H9 (cell line): Measurements from ENCODE around the gene CCDC182. TPM values are rescaled to one million over a fixed set of nuclear protein-coding genes. Genes with fewer than 3 reads are reported as not detected.

ENCODE experiments used
- DNase-seq: peaks from one replicate; pipeline ENCODE4 v3.0.0-alpha.2; 2017
- H2AFZ ChIP-seq: one replicate; pipeline ENCODE4 v1.6.1; 2013; ENCODE audit warnings: mild to moderate bottlenecking, low read length, control low read depth, moderate library complexity
- H2AK5ac ChIP-seq: 2 replicates; pipeline ENCODE4 v1.6.1; 2013; ENCODE audit warnings: low read length, control low read depth, mixed read lengths; ENCODE audit not compliant: insufficient read length
- H2BK120ac ChIP-seq: one replicate; pipeline ENCODE4 v1.6.1; 2013; ENCODE audit warnings: low read depth, mild to moderate bottlenecking, low read length, control low read depth, inconsistent platforms; ENCODE audit not compliant: poor library complexity, severe bottlenecking
- H2BK12ac ChIP-seq: 2 replicates; pipeline ENCODE4 v1.6.1; 2013; ENCODE audit warnings: low read length, control low read depth, mixed read lengths, low read depth; ENCODE audit not compliant: insufficient read length
- H2BK15ac ChIP-seq: 2 replicates; pipeline ENCODE4 v1.6.1; 2013; ENCODE audit warnings: low read depth, low read length, control low read depth
- H2BK20ac ChIP-seq: one replicate; pipeline ENCODE4 v1.6.1; 2013; ENCODE audit warnings: low read depth, mild to moderate bottlenecking, low read length, control low read depth, inconsistent platforms; ENCODE audit not compliant: poor library complexity, severe bottlenecking
- H2BK5ac ChIP-seq: 2 replicates; pipeline ENCODE4 v1.6.1; 2013; ENCODE audit warnings: low read length, control low read depth, mixed read lengths; ENCODE audit not compliant: insufficient read length
- H3K14ac ChIP-seq: 2 replicates; pipeline ENCODE4 v1.6.1; 2013; ENCODE audit warnings: low read length, control low read depth; ENCODE audit not compliant: insufficient read depth
- H3K18ac ChIP-seq: 2 replicates; pipeline ENCODE4 v1.6.1; 2013; ENCODE audit warnings: low read depth, mild to moderate bottlenecking, mixed read lengths, low read length, control low read depth; ENCODE audit not compliant: insufficient read length
- H3K23ac ChIP-seq: 2 replicates; pipeline ENCODE4 v1.6.1; 2013; ENCODE audit warnings: low read length, control low read depth, mixed read lengths, low read depth; ENCODE audit not compliant: insufficient read length
- H3K23me2 ChIP-seq: 2 replicates; pipeline ENCODE4 v1.6.1; 2013; ENCODE audit warnings: low read depth, mild to moderate bottlenecking, mixed read lengths, low read length, control low read depth; ENCODE audit not compliant: insufficient read length, poor library complexity, severe bottlenecking
- H3K27ac ChIP-seq: 2 replicates; pipeline ENCODE4 v1.5.1; 2013; ENCODE audit warnings: low read length, control low read depth, mixed read lengths, low read depth; ENCODE audit not compliant: insufficient read length
- H3K27me3 ChIP-seq: 2 replicates; pipeline ENCODE4 v1.6.1; 2013; ENCODE audit warnings: low read length, control low read depth, inconsistent platforms; ENCODE audit not compliant: insufficient read depth
- H3K4ac ChIP-seq: 2 replicates; pipeline ENCODE4 v1.6.1; 2013; ENCODE audit warnings: low read depth, mild to moderate bottlenecking, control low read depth, inconsistent platforms, low read length, moderate library complexity
- H3K4me1 ChIP-seq: 2 replicates; pipeline ENCODE4 v1.6.1; 2013; ENCODE audit warnings: low read length, control low read depth, inconsistent platforms; ENCODE audit not compliant: insufficient read depth
- H3K4me2 ChIP-seq: 2 replicates; pipeline ENCODE4 v1.6.1; 2013; ENCODE audit warnings: low read length, control low read depth, mixed read lengths; ENCODE audit not compliant: insufficient read length, insufficient read depth
- H3K56ac ChIP-seq: 2 replicates; pipeline ENCODE4 v1.6.1; 2013; ENCODE audit warnings: low read depth, mild to moderate bottlenecking, mixed read lengths, low read length, control low read depth; ENCODE audit not compliant: insufficient read length
- H3K79me1 ChIP-seq: 2 replicates; pipeline ENCODE4 v1.6.1; 2013; ENCODE audit warnings: low read depth, mild to moderate bottlenecking, moderate library complexity, low read length, control low read depth, inconsistent platforms; ENCODE audit not compliant: insufficient read depth, poor library complexity, severe bottlenecking
- H3K79me2 ChIP-seq: 2 replicates; pipeline ENCODE4 v1.6.1; 2013; ENCODE audit warnings: low read length, control low read depth, inconsistent platforms; ENCODE audit not compliant: insufficient read depth
- H3K9ac ChIP-seq: 2 replicates; pipeline ENCODE4 v1.6.1; 2013; ENCODE audit warnings: low read length, control low read depth, mixed read lengths; ENCODE audit not compliant: insufficient read length; ENCODE audit errors: extremely low read depth
- H3K9me3 ChIP-seq: one replicate; pipeline ENCODE4 v1.6.1; 2013; ENCODE audit warnings: low read depth, low read length, inconsistent platforms; ENCODE audit not compliant: control insufficient read depth
- H3T11ph ChIP-seq: one replicate; pipeline ENCODE4 v1.6.1; 2013; ENCODE audit warnings: mild to moderate bottlenecking, low read length, control low read depth, inconsistent platforms
- H4K20me1 ChIP-seq: one replicate; pipeline ENCODE4 v1.6.1; 2013; ENCODE audit not compliant: control insufficient read depth, insufficient read length, insufficient read depth
- H4K5ac ChIP-seq: 2 replicates; pipeline ENCODE4 v1.6.1; 2013; ENCODE audit warnings: low read depth, mild to moderate bottlenecking, mixed read lengths, low read length, control low read depth; ENCODE audit not compliant: insufficient read length
- H4K8ac ChIP-seq: replicated peaks from 2 replicates; pipeline ENCODE4 v1.6.1; 2013; ENCODE audit warnings: low read length, control low read depth, mixed read lengths, low read depth; ENCODE audit not compliant: insufficient read length
- H4K91ac ChIP-seq: 2 replicates; pipeline ENCODE4 v1.6.1; 2013; ENCODE audit warnings: low read depth, mild to moderate bottlenecking, moderate library complexity, mixed read lengths, low read length, control low read depth; ENCODE audit not compliant: insufficient read length
- H3K27ac Mint-ChIP-seq, 3 experiments: 2 replicates in 2 of 3; 3 replicates in 1 of 3; pipeline ENCODE4 v1.8.0; 2020 to 2021; ENCODE audit warnings: mixed read lengths in 3 of 3, mild to moderate bottlenecking in 1 of 3, moderate library complexity in 1 of 3
- H3K27me3 Mint-ChIP-seq: 2 replicates; pipeline ENCODE4 v1.8.0; 2021; ENCODE audit warnings: low read depth, mild to moderate bottlenecking, moderate library complexity, mixed read lengths
- H3K36me3 Mint-ChIP-seq, 3 experiments: 2 replicates in 2 of 3; 3 replicates in 1 of 3; pipeline ENCODE4 v1.8.0; 2020 to 2021; ENCODE audit warnings: low read depth in 3 of 3, mixed read lengths in 3 of 3; ENCODE audit not compliant: insufficient read depth in 1 of 3
- H3K4me1 Mint-ChIP-seq, 2 experiments: 2 replicates each; pipeline ENCODE4 v1.8.0; 2020; ENCODE audit warnings: mixed read lengths in 2 of 2
- H3K4me3 Mint-ChIP-seq, 2 experiments: 2 replicates in 1 of 2; 3 replicates in 1 of 2; pipeline ENCODE4 v1.8.0; 2020 to 2021; ENCODE audit warnings: mild to moderate bottlenecking in 2 of 2, mixed read lengths in 2 of 2, moderate library complexity in 1 of 2
- H3K9me3 Mint-ChIP-seq, 2 experiments: 2 replicates in 1 of 2; 3 replicates in 1 of 2; pipeline ENCODE4 v1.8.0; 2020; ENCODE audit warnings: mild to moderate bottlenecking in 2 of 2, mixed read lengths in 2 of 2, moderate library complexity in 1 of 2
- CTCF ChIP-seq: fragments of 200-600 bp; sonication (generic); conservative IDR thresholded peaks from 3 replicates; pipeline ENCODE4 v1.8.0; 2021; ENCODE audit warnings: antibody characterized with exemption, mild to moderate bottlenecking
- WGBS: extraction: QIAGEN DNeasy Blood & Tissue Kit; methylation state at CpG from one replicate; pipeline ENCODE4 v1.1.7; 2013; ENCODE audit warnings: missing lambda C conversion rate, low lambda C conversion rate, mixed read lengths; ENCODE audit not compliant: insufficient read length; ENCODE audit errors: extremely low coverage; 5-methylcytosine and 5-hydroxymethylcytosine counted together
- total RNA-seq: library from RNA; stranded (reverse); gene quantifications from 2 replicates; pipeline ENCODE4 v1.2.1, GENCODE V29; 2021

The CCDC182 gene
- total RNA-seq, 1 experiment from 2014 or later = not detected

GRCh38 chr17:57724729-57725125, 20.4 kb downstream of the CCDC182 start:
- no peak overlapping the region for H3K9ac ChIP-seq
- no peak for TF ChIP-seq CTCF

More at GRCh38 chr17:57724729-57725125, 20.4 kb downstream of the CCDC182 start:
- H4K8ac ChIP-seq = no peak overlapping the region
- no peak overlapping the region for H4K5ac ChIP-seq
- no peak overlapping the region for H3K56ac ChIP-seq
- no peak overlapping the region for H3K27ac ChIP-seq
- H2AFZ ChIP-seq = no peak overlapping the region
- no peak overlapping the region for H2BK15ac ChIP-seq
- no peaks in the 10 kb centered on the region for H3K23me2 ChIP-seq
- H2BK12ac ChIP-seq = no peak overlapping the region
- no peak overlapping the region for H2AK5ac ChIP-seq
- H3K27me3 Mint-ChIP-seq = peaks cover 11% of the 10 kb centered on the region
- H3K9me3 ChIP-seq = no peaks in the 10 kb centered on the region
- H3K36me3 Mint-ChIP-seq = no peaks in the 10 kb centered on the region
- no peak overlapping the region for H3K23ac ChIP-seq
- H3K9me3 Mint-ChIP-seq = no peaks in the 10 kb centered on the region
- H4K91ac ChIP-seq = no peak overlapping the region
- no peaks in the 10 kb centered on the region for H3K79me1 ChIP-seq
- no peaks in the 10 kb centered on the region for H3K27me3 ChIP-seq
- no peak overlapping the region for H2BK20ac ChIP-seq
- H3K27ac Mint-ChIP-seq = no peak overlapping the region
- no peak overlapping the region for H3K4me2 ChIP-seq
- no peak overlapping the region for H3K14ac ChIP-seq
- H3K18ac ChIP-seq = no peak overlapping the region
- no peak overlapping the region for H3T11ph ChIP-seq
- H2BK120ac ChIP-seq = no peak overlapping the region
- H4K20me1 ChIP-seq = no peaks in the 10 kb centered on the region
- no peak for DNase-seq
- H3K4me3 Mint-ChIP-seq = no peak overlapping the region
- 0 out of 4 replicates have a peak, but pooled peaks cover 0 to 5% of the 10 kb centered on the region in 2 experiments for H3K4me1 Mint-ChIP-seq
- no peaks in the 10 kb centered on the region for H3K79me2 ChIP-seq
- no CpG with 5 or more reads among the region's 5 CpGs for WGBS
- H3K4ac ChIP-seq = no peak overlapping the region
- no peak overlapping the region for H2BK5ac ChIP-seq
- no peaks in the 10 kb centered on the region for H3K4me1 ChIP-seq
